GM12878 (cell line): ENCODE data around the gene MRC2. TPM values are rescaled to one million over a fixed set of nuclear protein-coding genes. Genes with fewer than 3 reads are reported as not detected.

ENCODE experiments used
- BMI1 ChIP-seq: fragments of 450-650 bp; IDR thresholded peaks from 2 replicates; pipeline ENCODE4 v1.6.1; 2016; ENCODE audit warnings: mild to moderate bottlenecking, moderate library complexity, borderline replicate concordance
- ETV6 ChIP-seq, 2 experiments: fragments of 450-650 bp in 1 of 2; IDR thresholded peaks in 1 of 2; conservative IDR thresholded peaks in 1 of 2; 2 replicates each; pipeline ENCODE4 v1.6.1; 2014; ENCODE audit warnings: antibody characterized with exemption in 1 of 2, borderline replicate concordance in 1 of 2, low read depth in 1 of 2, mild to moderate bottlenecking in 1 of 2, moderate library complexity in 1 of 2
- FOXM1 ChIP-seq: IDR thresholded peaks from 2 replicates; pipeline ENCODE4 v1.6.1; 2012; ENCODE audit warnings: low read depth, mild to moderate bottlenecking, inconsistent platforms, low read length, moderate library complexity
- KAT2A ChIP-seq: conservative IDR thresholded peaks from 2 replicates; pipeline ENCODE4 v1.6.1; 2011; ENCODE audit warnings: low read depth, low read length; ENCODE audit not compliant: control insufficient read depth
- MEF2B ChIP-seq: fragments of 450-650 bp; IDR thresholded peaks from 2 replicates; pipeline ENCODE4 v1.6.1; 2018; ENCODE audit warnings: mild to moderate bottlenecking, moderate library complexity; ENCODE audit not compliant: partially characterized antibody, poor library complexity, severe bottlenecking
- MTA3 ChIP-seq: IDR thresholded peaks from 2 replicates; pipeline ENCODE4 v1.6.1; 2012; ENCODE audit warnings: low read length, inconsistent platforms, borderline replicate concordance
- NFYA ChIP-seq: IDR thresholded peaks from 2 replicates; pipeline ENCODE4 v1.6.1; 2011; ENCODE audit warnings: low read depth, mild to moderate bottlenecking, low read length, improper control_type of control experiment, borderline replicate concordance
- PAX8 ChIP-seq: fragments of 450-650 bp; IDR thresholded peaks from 2 replicates; pipeline ENCODE4 v1.6.1; 2017; ENCODE audit warnings: mild to moderate bottlenecking, moderate library complexity
- POU2F2 ChIP-seq: IDR thresholded peaks from 3 replicates; pipeline ENCODE4 v1.6.1; 2011; ENCODE audit warnings: low read depth, mild to moderate bottlenecking, low read length, borderline replicate concordance
- RAD51 ChIP-seq: fragments of 450-650 bp; IDR thresholded peaks from 2 replicates; pipeline ENCODE4 v1.6.1; 2016; ENCODE audit warnings: moderate library complexity, mild to moderate bottlenecking, inconsistent platforms
- SIN3A ChIP-seq: IDR thresholded peaks from 2 replicates; pipeline ENCODE4 v1.6.1; 2012; ENCODE audit warnings: low read depth, low read length, improper control_type of control experiment
- SREBF2 ChIP-seq: IDR thresholded peaks from 2 replicates; pipeline ENCODE4 v1.6.1; 2012; ENCODE audit warnings: mild to moderate bottlenecking, low read length
- polyA plus RNA-seq, 11 experiments: library from polyadenylated mRNA; depleted of rRNA in 4 of 11; unstranded in 6 of 11; stranded (reverse) in 5 of 11; fragments of >200 nt; fragmentation: Nextera tagmentation in 4 of 11; fragmentation: Illumina TruSeq in 1 of 11; extraction: Ambion mirVana in 4 of 11; extraction: Trizol in 1 of 11; gene quantifications; 1 replicate in 1 of 11; 2 replicates in 10 of 11; pipeline versions ENCODE4 v1.2.1 to v1.2.3, GENCODE V29; 2011 to 2016; ENCODE audit warnings: inconsistent platforms in 2 of 11, missing spikeins in 2 of 11, low read depth in 1 of 11
- total RNA-seq, 4 experiments: library from RNA; depleted of rRNA in 3 of 4; stranded (reverse); fragments of >200 nt in 3 of 4; fragmentation: Illumina TruSeq in 1 of 4; extraction: Trizol in 1 of 4; gene quantifications; 2 replicates each; pipeline versions ENCODE4 v1.2.1 to v1.2.3, GENCODE V29; 2013 to 2021
- TF ChIP-seq, protein P1 (sequence below): IDR thresholded peaks from 2 replicates; pipeline ENCODE4 v1.6.1; 2012; ENCODE audit warnings: improper control_type of control experiment, low read depth, low read length; ENCODE audit not compliant: insufficient replicate concordance
- TF ChIP-seq, protein P2 (sequence below): IDR thresholded peaks from 2 replicates; pipeline ENCODE4 v1.6.1; 2012; ENCODE audit warnings: mild to moderate bottlenecking, low read depth, low read length
- TF ChIP-seq, protein P3 (sequence below): fragments of 450-650 bp; IDR thresholded peaks from 2 replicates; pipeline ENCODE4 v1.6.1; 2018; ENCODE audit warnings: borderline replicate concordance, mild to moderate bottlenecking; ENCODE audit not compliant: partially characterized antibody
- TF ChIP-seq, protein P4 (sequence below): fragments of 450-650 bp; IDR thresholded peaks from 2 replicates; pipeline ENCODE4 v1.6.1; 2017; ENCODE audit warnings: borderline replicate concordance

Gene MRC2
- total and polyA plus RNA-seq, 10 of the 15 experiments (the other 5 are each of a cell fraction or from before 2014, with no cell fraction given): 0.04 to 0.96 (median 0.30) TPM; not detected in 1

DNA sequence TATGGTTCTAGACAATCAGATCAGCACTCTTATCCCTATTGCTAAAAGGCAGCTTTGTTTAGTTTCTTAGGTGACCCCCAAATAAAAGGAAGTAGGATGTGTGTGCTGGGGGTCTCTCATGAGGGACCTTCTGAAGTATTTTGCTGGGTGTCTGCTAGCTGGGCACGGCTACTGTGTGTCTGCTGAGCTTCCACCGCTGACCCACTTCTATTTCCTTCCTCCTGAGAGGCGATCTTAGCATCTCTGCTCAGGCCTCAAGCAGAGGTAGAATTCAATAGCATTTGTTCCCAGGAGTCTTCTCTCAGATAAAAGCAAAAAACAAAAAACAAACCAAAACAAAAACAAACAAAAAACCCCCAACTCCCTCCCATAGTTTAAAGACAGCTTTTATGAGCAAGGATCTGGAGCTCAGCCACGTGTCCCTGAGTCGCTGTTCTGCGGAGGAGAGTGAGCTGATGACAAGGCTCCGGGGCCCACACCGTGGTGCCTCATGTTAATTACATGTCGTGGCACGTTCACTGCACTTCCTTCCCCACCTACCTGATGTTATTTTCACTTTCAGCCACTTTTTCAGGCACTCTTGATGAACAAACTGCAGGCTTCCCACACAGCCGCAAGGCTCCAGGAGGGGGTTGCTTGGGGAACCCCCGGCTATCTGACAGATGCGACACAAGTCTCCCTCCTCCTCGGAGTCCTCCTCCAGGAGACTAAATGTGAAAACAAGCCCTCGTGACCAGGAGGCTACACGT, 97.1 kb downstream of the MRC2 start (continued):
- TF ChIP-seq, protein P1, sequence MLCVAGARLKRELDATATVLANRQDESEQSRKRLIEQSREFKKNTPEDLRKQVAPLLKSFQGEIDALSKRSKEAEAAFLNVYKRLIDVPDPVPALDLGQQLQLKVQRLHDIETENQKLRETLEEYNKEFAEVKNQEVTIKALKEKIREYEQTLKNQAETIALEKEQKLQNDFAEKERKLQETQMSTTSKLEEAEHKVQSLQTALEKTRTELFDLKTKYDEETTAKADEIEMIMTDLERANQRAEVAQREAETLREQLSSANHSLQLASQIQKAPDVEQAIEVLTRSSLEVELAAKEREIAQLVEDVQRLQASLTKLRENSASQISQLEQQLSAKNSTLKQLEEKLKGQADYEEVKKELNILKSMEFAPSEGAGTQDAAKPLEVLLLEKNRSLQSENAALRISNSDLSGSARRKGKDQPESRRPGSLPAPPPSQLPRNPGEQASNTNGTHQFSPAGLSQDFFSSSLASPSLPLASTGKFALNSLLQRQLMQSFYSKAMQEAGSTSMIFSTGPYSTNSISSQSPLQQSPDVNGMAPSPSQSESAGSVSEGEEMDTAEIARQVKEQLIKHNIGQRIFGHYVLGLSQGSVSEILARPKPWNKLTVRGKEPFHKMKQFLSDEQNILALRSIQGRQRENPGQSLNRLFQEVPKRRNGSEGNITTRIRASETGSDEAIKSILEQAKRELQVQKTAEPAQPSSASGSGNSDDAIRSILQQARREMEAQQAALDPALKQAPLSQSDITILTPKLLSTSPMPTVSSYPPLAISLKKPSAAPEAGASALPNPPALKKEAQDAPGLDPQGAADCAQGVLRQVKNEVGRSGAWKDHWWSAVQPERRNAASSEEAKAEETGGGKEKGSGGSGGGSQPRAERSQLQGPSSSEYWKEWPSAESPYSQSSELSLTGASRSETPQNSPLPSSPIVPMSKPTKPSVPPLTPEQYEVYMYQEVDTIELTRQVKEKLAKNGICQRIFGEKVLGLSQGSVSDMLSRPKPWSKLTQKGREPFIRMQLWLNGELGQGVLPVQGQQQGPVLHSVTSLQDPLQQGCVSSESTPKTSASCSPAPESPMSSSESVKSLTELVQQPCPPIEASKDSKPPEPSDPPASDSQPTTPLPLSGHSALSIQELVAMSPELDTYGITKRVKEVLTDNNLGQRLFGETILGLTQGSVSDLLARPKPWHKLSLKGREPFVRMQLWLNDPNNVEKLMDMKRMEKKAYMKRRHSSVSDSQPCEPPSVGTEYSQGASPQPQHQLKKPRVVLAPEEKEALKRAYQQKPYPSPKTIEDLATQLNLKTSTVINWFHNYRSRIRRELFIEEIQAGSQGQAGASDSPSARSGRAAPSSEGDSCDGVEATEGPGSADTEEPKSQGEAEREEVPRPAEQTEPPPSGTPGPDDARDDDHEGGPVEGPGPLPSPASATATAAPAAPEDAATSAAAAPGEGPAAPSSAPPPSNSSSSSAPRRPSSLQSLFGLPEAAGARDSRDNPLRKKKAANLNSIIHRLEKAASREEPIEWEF: no peak
- TF ChIP-seq SREBF2 (no peak), ETV6 (conservative IDR thresholded peaks at IDR 0.05 in 1 of 2, IDR thresholded peaks at IDR 0.05 in 1 of 2; ENCODE audit: borderline replicate concordance in 1 of 2, low read depth in 1 of 2) (peak in 1 of 2 experiments; percentile 99; a peak in 2 of 4 replicates), POU2F2 (peak; percentile 72; the same call in 2 of the 3 replicates), KAT2A (no peak), MEF2B (peak; percentile 34), RAD51 (peak; percentile 69), PAX8 (no peak), FOXM1 (peak; percentile 91), MTA3 (peak; percentile 92; the same call in 1 of the 2 replicates), BMI1 (no peak), NFYA (no peak), SIN3A (no peak)
- TF ChIP-seq, protein P2, sequence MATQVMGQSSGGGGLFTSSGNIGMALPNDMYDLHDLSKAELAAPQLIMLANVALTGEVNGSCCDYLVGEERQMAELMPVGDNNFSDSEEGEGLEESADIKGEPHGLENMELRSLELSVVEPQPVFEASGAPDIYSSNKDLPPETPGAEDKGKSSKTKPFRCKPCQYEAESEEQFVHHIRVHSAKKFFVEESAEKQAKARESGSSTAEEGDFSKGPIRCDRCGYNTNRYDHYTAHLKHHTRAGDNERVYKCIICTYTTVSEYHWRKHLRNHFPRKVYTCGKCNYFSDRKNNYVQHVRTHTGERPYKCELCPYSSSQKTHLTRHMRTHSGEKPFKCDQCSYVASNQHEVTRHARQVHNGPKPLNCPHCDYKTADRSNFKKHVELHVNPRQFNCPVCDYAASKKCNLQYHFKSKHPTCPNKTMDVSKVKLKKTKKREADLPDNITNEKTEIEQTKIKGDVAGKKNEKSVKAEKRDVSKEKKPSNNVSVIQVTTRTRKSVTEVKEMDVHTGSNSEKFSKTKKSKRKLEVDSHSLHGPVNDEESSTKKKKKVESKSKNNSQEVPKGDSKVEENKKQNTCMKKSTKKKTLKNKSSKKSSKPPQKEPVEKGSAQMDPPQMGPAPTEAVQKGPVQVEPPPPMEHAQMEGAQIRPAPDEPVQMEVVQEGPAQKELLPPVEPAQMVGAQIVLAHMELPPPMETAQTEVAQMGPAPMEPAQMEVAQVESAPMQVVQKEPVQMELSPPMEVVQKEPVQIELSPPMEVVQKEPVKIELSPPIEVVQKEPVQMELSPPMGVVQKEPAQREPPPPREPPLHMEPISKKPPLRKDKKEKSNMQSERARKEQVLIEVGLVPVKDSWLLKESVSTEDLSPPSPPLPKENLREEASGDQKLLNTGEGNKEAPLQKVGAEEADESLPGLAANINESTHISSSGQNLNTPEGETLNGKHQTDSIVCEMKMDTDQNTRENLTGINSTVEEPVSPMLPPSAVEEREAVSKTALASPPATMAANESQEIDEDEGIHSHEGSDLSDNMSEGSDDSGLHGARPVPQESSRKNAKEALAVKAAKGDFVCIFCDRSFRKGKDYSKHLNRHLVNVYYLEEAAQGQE: no peak
- TF ChIP-seq, protein P3, sequence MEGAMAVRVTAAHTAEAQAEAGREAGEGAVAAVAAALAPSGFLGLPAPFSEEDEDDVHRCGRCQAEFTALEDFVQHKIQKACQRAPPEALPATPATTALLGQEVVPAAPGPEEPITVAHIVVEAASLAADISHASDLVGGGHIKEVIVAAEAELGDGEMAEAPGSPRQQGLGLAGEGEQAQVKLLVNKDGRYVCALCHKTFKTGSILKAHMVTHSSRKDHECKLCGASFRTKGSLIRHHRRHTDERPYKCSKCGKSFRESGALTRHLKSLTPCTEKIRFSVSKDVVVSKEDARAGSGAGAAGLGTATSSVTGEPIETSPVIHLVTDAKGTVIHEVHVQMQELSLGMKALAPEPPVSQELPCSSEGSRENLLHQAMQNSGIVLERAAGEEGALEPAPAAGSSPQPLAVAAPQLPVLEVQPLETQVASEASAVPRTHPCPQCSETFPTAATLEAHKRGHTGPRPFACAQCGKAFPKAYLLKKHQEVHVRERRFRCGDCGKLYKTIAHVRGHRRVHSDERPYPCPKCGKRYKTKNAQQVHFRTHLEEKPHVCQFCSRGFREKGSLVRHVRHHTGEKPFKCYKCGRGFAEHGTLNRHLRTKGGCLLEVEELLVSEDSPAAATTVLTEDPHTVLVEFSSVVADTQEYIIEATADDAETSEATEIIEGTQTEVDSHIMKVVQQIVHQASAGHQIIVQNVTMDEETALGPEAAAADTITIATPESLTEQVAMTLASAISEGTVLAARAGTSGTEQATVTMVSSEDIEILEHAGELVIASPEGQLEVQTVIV: no peak
- TF ChIP-seq, protein P4, sequence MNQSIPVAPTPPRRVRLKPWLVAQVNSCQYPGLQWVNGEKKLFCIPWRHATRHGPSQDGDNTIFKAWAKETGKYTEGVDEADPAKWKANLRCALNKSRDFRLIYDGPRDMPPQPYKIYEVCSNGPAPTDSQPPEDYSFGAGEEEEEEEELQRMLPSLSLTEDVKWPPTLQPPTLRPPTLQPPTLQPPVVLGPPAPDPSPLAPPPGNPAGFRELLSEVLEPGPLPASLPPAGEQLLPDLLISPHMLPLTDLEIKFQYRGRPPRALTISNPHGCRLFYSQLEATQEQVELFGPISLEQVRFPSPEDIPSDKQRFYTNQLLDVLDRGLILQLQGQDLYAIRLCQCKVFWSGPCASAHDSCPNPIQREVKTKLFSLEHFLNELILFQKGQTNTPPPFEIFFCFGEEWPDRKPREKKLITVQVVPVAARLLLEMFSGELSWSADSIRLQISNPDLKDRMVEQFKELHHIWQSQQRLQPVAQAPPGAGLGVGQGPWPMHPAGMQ: no peak
